GM19238 (cell line): Measurements from ENCODE around the gene RAB36.

Experiments used
- DNase-seq: peaks from one replicate; pipeline ENCODE4 v3.0.0; 2011; ENCODE audit warnings: low spot score; ENCODE audit not compliant: insufficient read length

The RAB36 gene

GRCh38 chr22:23204125-23204488 is 58.8 kb downstream of the RAB36 start:
- DNase-seq = no peak

GRCh38 chr22:23204541-23205157 is 59.4 kb downstream of the RAB36 start:
- no peak for DNase-seq

- DNase-seq = no peak
These were observed 60.2 kb downstream of the RAB36 start for GRCh38 chr22:23205339-23206049.

- DNase-seq = no peak
These were observed 61.6 kb downstream of the RAB36 start for GRCh38 chr22:23206915-23207314.

GRCh38 chr22:23207729-23208393 is 62.6 kb downstream of the RAB36 start:
- no peak for DNase-seq

- DNase-seq = no peak
These were observed 65.3 kb downstream of the RAB36 start for GRCh38 chr22:23210428-23211170.

- DNase-seq = no peak
These were observed 66.3 kb downstream of the RAB36 start for GRCh38 chr22:23211622-23212021.

- DNase-seq = no peak
These were observed 67.1 kb downstream of the RAB36 start for GRCh38 chr22:23212061-23213021.

GRCh38 chr22:23213022-23213555 is 67.8 kb downstream of the RAB36 start:
- DNase-seq = no peak

- no peak for DNase-seq
These were observed 68.5 kb downstream of the RAB36 start for GRCh38 chr22:23213581-23214334.
